IMR-90 (cell line): ENCODE results near the gene ISCA2. TPM values are rescaled to one million over a fixed set of nuclear protein-coding genes. Genes with fewer than 3 reads are reported as not detected.

Experiments
- ATAC-seq: fragments of 200-7000 bp; cut with Tn5 transposase; 2 replicates; pipeline ENCODE4 v1.9.1; 2020; ENCODE audit warnings: low read depth, mild to moderate bottlenecking, moderate library complexity
- BruUV-seq: library from RNA; stranded (reverse); fragments of 400-500 nt; replicated peaks from 2 replicates; lab custom pipeline; 2021; lab: Mats Ljungman, UMichigan
- CTCF ChIA-PET: fragments of 300-600 bp; formaldehyde crosslinking; extraction: SDS; loops from one replicate; lab custom pipeline; 2021; ENCODE audit warnings: antibody characterized with exemption; lab: Yijun Ruan, JAX
- POLR2A ChIA-PET: fragments of 300-600 bp; sonication (Branson Sonifier 250); formaldehyde crosslinking; loops from one replicate; lab custom pipeline; 2022; ENCODE audit warnings: antibody characterized with exemption; ENCODE audit not compliant: unreplicated experiment; lab: Charles Lee
- DNase-seq: peaks from one replicate; pipeline ENCODE4 v3.0.0; 2013
- H2AFZ ChIP-seq: replicated peaks from 2 replicates; pipeline ENCODE3; 2013; ENCODE audit warnings: low read length, mild to moderate bottlenecking; ENCODE audit not compliant: poor library complexity
- H2AK5ac ChIP-seq: 2 replicates; pipeline ENCODE4 v1.6.1; 2013; ENCODE audit warnings: low read depth, low read length, inconsistent platforms
- H2AK9ac ChIP-seq: replicated peaks from 2 replicates; pipeline ENCODE3; 2013; ENCODE audit warnings: mild to moderate bottlenecking, low read depth, low read length, moderate library complexity; ENCODE audit not compliant: poor library complexity
- H2BK120ac ChIP-seq: 2 replicates; pipeline ENCODE4 v1.6.1; 2013; ENCODE audit warnings: low read depth, low read length, inconsistent platforms
- H2BK15ac ChIP-seq: 3 replicates; pipeline ENCODE4 v1.6.1; 2013; ENCODE audit warnings: low read depth, low read length, inconsistent platforms
- H2BK20ac ChIP-seq: 2 replicates; pipeline ENCODE4 v1.6.1; 2013; ENCODE audit warnings: low read depth, mild to moderate bottlenecking, inconsistent platforms, low read length, moderate library complexity
- H2BK5ac ChIP-seq: 2 replicates; pipeline ENCODE4 v1.6.1; 2013; ENCODE audit warnings: mild to moderate bottlenecking, low read depth, low read length, inconsistent platforms; ENCODE audit not compliant: poor library complexity, severe bottlenecking
- H3K14ac ChIP-seq: replicated peaks from 2 replicates; pipeline ENCODE4 v1.6.1; 2013; ENCODE audit warnings: low read depth, low read length, inconsistent platforms
- H3K18ac ChIP-seq: 2 replicates; pipeline ENCODE4 v1.6.1; 2013; ENCODE audit warnings: low read depth, low read length, control low read depth
- H3K23ac ChIP-seq: 2 replicates; pipeline ENCODE4 v1.6.1; 2013; ENCODE audit warnings: low read depth, low read length, inconsistent platforms
- H3K27ac ChIP-seq: 2 replicates; pipeline ENCODE4 v1.5.1; 2013; ENCODE audit warnings: mild to moderate bottlenecking, control low read depth, low read length; ENCODE audit not compliant: insufficient read depth
- H3K27me3 ChIP-seq: 2 replicates; pipeline ENCODE4 v1.6.1; 2013; ENCODE audit warnings: low read length; ENCODE audit not compliant: control insufficient read depth, insufficient read depth
- H3K36me3 ChIP-seq: 2 replicates; pipeline ENCODE4 v1.6.1; 2013; ENCODE audit warnings: low read length, mixed read lengths; ENCODE audit not compliant: control insufficient read depth, insufficient read depth
- H3K4ac ChIP-seq: 2 replicates; pipeline ENCODE4 v1.6.1; 2013; ENCODE audit warnings: low read depth, low read length, inconsistent platforms
- H3K4me1 ChIP-seq: 2 replicates; pipeline ENCODE4 v1.6.1; 2013; ENCODE audit warnings: low read length, mixed read lengths; ENCODE audit not compliant: control insufficient read depth, insufficient read depth
- H3K4me2 ChIP-seq: 2 replicates; pipeline ENCODE4 v1.6.1; 2013; ENCODE audit warnings: low read depth, mild to moderate bottlenecking, control low read depth, low read length, moderate library complexity
- H3K4me3 ChIP-seq: 2 replicates; pipeline ENCODE4 v1.5.1; 2013; ENCODE audit warnings: low read depth, mild to moderate bottlenecking, control low read depth, low read length, moderate library complexity; ENCODE audit not compliant: insufficient read depth
- H3K56ac ChIP-seq: 2 replicates; pipeline ENCODE4 v1.6.1; 2013; ENCODE audit warnings: low read length, inconsistent platforms; ENCODE audit not compliant: insufficient read depth; ENCODE audit errors: extremely low read depth
- H3K79me1 ChIP-seq, 2 experiments: 2 replicates each; pipeline ENCODE4 v1.6.1; 2013; ENCODE audit warnings: low read length in 2 of 2, inconsistent platforms in 1 of 2, low read depth in 1 of 2
- H3K9ac ChIP-seq: 2 replicates; pipeline ENCODE4 v1.6.1; 2013; ENCODE audit warnings: low read depth, low read length, control low read depth
- H3K9me1 ChIP-seq: 2 replicates; pipeline ENCODE4 v1.6.1; 2013; ENCODE audit warnings: low read length, inconsistent platforms; ENCODE audit not compliant: insufficient read depth
- H3K9me3 ChIP-seq: 2 replicates; pipeline ENCODE4 v1.6.1; 2013; ENCODE audit warnings: low read length; ENCODE audit not compliant: control insufficient read depth, insufficient read depth
- H4K20me1 ChIP-seq: 2 replicates; pipeline ENCODE4 v1.6.1; 2013; ENCODE audit warnings: low read length, inconsistent platforms; ENCODE audit not compliant: insufficient read depth
- H4K5ac ChIP-seq: 2 replicates; pipeline ENCODE4 v1.6.1; 2013; ENCODE audit warnings: mild to moderate bottlenecking, low read depth, low read length, control low read depth
- H4K8ac ChIP-seq, 2 experiments: 2 replicates each; pipeline ENCODE4 v1.6.1; 2013; ENCODE audit warnings: low read depth in 2 of 2, low read length in 2 of 2, control low read depth in 1 of 2, inconsistent platforms in 1 of 2
- H4K91ac ChIP-seq: 2 replicates; pipeline ENCODE4 v1.6.1; 2013; ENCODE audit warnings: low read depth, low read length, inconsistent platforms; ENCODE audit not compliant: insufficient read depth
- BHLHE40 ChIP-seq: fragments of 150-350 bp; IDR thresholded peaks from 2 replicates; pipeline ENCODE4 v1.6.1; 2016; ENCODE audit warnings: mild to moderate bottlenecking, low read depth, low read length
- CEBPB ChIP-seq: IDR thresholded peaks from 2 replicates; pipeline ENCODE4 v1.6.1; 2012; ENCODE audit warnings: low read depth, low read length, improper control_type of control experiment
- CHD1 ChIP-seq: IDR thresholded peaks from 2 replicates; pipeline ENCODE4 v1.6.1; 2012; ENCODE audit warnings: low read depth, low read length, improper control_type of control experiment
- FOS ChIP-seq: fragments of 150-350 bp; IDR thresholded peaks from 2 replicates; pipeline ENCODE4 v1.6.1; 2016; ENCODE audit warnings: low read depth, low read length
- MAFK ChIP-seq: IDR thresholded peaks from 2 replicates; pipeline ENCODE4 v1.6.1; 2012; ENCODE audit warnings: low read depth, low read length, improper control_type of control experiment
- MAZ ChIP-seq: IDR thresholded peaks from 2 replicates; pipeline ENCODE4 v1.6.1; 2012; ENCODE audit warnings: low read depth, mild to moderate bottlenecking, low read length, improper control_type of control experiment, moderate library complexity, borderline replicate concordance
- MXI1 ChIP-seq: IDR thresholded peaks from 2 replicates; pipeline ENCODE4 v1.6.1; 2012; ENCODE audit warnings: low read depth, mild to moderate bottlenecking, low read length, moderate library complexity, borderline replicate concordance
- NFE2L2 ChIP-seq: fragments of 150-350 bp; IDR thresholded peaks from 2 replicates; pipeline ENCODE4 v1.6.1; 2016; ENCODE audit warnings: low read depth, mild to moderate bottlenecking, low read length
- POLR2A ChIP-seq: IDR thresholded peaks from 2 replicates; pipeline ENCODE4 v1.6.1; 2012; ENCODE audit warnings: mild to moderate bottlenecking, low read depth, low read length
- RAD21 ChIP-seq: IDR thresholded peaks from 2 replicates; pipeline ENCODE4 v1.6.1; 2012; ENCODE audit warnings: low read length, improper control_type of control experiment
- RCOR1 ChIP-seq: IDR thresholded peaks from 2 replicates; pipeline ENCODE4 v1.6.1; 2012; ENCODE audit warnings: mild to moderate bottlenecking, low read length, improper control_type of control experiment; ENCODE audit not compliant: insufficient replicate concordance
- RFX5 ChIP-seq: IDR thresholded peaks from 2 replicates; pipeline ENCODE4 v1.8.0; 2012; ENCODE audit warnings: low read depth, mild to moderate bottlenecking, low read length, moderate library complexity
- SMC3 ChIP-seq: fragments of 150-350 bp; IDR thresholded peaks from 2 replicates; pipeline ENCODE4 v1.6.1; 2016; ENCODE audit warnings: low read depth, mild to moderate bottlenecking, antibody characterized with exemption, low read length, moderate library complexity
- WGBS, 2 experiments: methylation state at CpG; one replicate each; pipeline versions ENCODE4 v1.1.5 to v1.1.7; 2013; ENCODE audit warnings: missing lambda C conversion rate in 2 of 2; ENCODE audit not compliant: insufficient read length in 1 of 2; ENCODE audit errors: extremely low coverage in 2 of 2; 5-methylcytosine and 5-hydroxymethylcytosine counted together
- dilution Hi-C: fragments of 300-500 bp; cut with HindIII; formaldehyde crosslinking; loops from one replicate; pipeline ENCODE4 v1.14.3; 2018; ENCODE audit warnings: low sequenced_read_pairs; ENCODE audit not compliant: unreplicated experiment
- in situ Hi-C: fragments of 300-500 bp; cut with MboI; formaldehyde crosslinking; loops from 3 replicates; pipeline ENCODE4 v1.14.3; 2019; ENCODE audit warnings: low sequenced_read_pairs, inconsistent platforms, mixed read lengths
- intact Hi-C: fragments of 100-400 bp; cut with micrococcal nuclease; formaldehyde crosslinking; loops from 2 replicates; pipeline ENCODE4 v1.10.0; 2022
- polyA plus RNA-seq, 3 experiments: library from polyadenylated mRNA; depleted of rRNA; stranded (reverse); fragments of >200 nt; gene quantifications; 2 replicates each; pipeline ENCODE4 v1.2.3, GENCODE V29; 2012; ENCODE audit warnings: low replicate concordance in 1 of 3
- total RNA-seq: library from RNA; depleted of rRNA; stranded (reverse); fragments of >200 nt; gene quantifications from 2 replicates; pipeline ENCODE4 v1.2.3, GENCODE V29; 2012
- TF ChIP-seq, protein P1 (sequence below): conservative IDR thresholded peaks from 2 replicates; pipeline ENCODE4 v1.5.1; 2012; ENCODE audit warnings: mild to moderate bottlenecking, low read depth, low read length, improper control_type of control experiment
- TF ChIP-seq, protein P2 (sequence below): fragments of 150-350 bp; IDR thresholded peaks from 2 replicates; pipeline ENCODE4 v1.6.1; 2016; ENCODE audit warnings: low read depth, mild to moderate bottlenecking, low read length, moderate library complexity, borderline replicate concordance

The ISCA2 gene
- total and polyA plus RNA-seq, 2 of the 4 experiments (the other 2 are of a cell fraction), result 5.4 to 25.7 TPM

DNA sequence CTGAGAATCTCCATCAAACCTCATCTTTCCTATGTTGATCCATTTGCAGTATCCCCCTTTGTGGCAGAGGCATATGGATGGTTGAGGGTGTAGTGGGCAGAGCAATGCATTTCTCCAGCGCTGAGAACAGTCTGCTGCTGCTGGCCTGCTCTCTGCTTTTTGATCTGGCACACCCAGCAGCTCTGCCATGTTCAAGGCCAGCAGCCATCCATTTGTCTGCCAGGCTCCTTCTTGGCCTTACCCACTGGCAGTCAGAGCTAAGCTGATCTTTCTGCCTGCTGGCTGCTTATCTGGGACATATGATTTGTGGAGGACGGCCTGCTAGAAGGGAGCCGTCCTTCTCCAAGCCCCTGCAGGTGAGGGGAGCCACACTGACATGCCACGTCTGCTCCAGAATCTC is 17.5 kb upstream of the ISCA2 start:
- ATAC-seq, result no peak; the same call in 1 of the 2 replicates
- intact Hi-C loops, result loop anchor here (10.0 kb wide), 1 partner anchor 361 kb away; no protein-coding TSS in a partner anchor

More for the DNA sequence above, 17.5 kb upstream of the ISCA2 start:
- Histone ChIP-seq H2BK120ac (no peak overlapping the region), H4K91ac (no peak overlapping the region), H3K56ac (no peak overlapping the region), H3K4me1 (peaks cover 7% of the 10 kb centered on the region), H2BK5ac (no peak overlapping the region), H3K4ac (0 out of 2 replicates have a peak overlapping the region, but pooled peaks have one; percentile 5), H3K79me1 (no peaks in the 10 kb centered on the region), H3K9ac (no peak overlapping the region), H3K27ac (no peak overlapping the region), H4K5ac (no peak overlapping the region), H2AK9ac (no peak overlapping the region), H2AK5ac (no peak overlapping the region), H2AFZ (peak overlapping the region; percentile 60), H3K23ac (no peak overlapping the region), H3K9me1 (peaks cover 10% of the 10 kb centered on the region; the same call in 1 of the 2 replicates), H3K4me2 (no peak overlapping the region), H4K8ac (no peak overlapping the region), H3K18ac (no peak overlapping the region), H2BK20ac (no peak overlapping the region), H3K4me3 (no peak overlapping the region), H4K20me1 (no peaks in the 10 kb centered on the region), H3K27me3 (no peaks in the 10 kb centered on the region), H3K36me3 (peaks cover 7% of the 10 kb centered on the region), H2BK15ac (no peak overlapping the region), H3K9me3 (no peaks in the 10 kb centered on the region), H3K14ac (no peak overlapping the region)
- TF ChIP-seq CHD1 (no peak), CEBPB (no peak), MAZ (no peak), NFE2L2 (no peak), RAD21 (no peak), BHLHE40 (no peak), MAFK (no peak), RFX5 (no peak), POLR2A (no peak), FOS (no peak), MXI1 (no peak), RCOR1 (no peak), SMC3 (no peak)
- TF ChIP-seq, protein P1, sequence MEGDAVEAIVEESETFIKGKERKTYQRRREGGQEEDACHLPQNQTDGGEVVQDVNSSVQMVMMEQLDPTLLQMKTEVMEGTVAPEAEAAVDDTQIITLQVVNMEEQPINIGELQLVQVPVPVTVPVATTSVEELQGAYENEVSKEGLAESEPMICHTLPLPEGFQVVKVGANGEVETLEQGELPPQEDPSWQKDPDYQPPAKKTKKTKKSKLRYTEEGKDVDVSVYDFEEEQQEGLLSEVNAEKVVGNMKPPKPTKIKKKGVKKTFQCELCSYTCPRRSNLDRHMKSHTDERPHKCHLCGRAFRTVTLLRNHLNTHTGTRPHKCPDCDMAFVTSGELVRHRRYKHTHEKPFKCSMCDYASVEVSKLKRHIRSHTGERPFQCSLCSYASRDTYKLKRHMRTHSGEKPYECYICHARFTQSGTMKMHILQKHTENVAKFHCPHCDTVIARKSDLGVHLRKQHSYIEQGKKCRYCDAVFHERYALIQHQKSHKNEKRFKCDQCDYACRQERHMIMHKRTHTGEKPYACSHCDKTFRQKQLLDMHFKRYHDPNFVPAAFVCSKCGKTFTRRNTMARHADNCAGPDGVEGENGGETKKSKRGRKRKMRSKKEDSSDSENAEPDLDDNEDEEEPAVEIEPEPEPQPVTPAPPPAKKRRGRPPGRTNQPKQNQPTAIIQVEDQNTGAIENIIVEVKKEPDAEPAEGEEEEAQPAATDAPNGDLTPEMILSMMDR, result no peak
- TF ChIP-seq, protein P2, sequence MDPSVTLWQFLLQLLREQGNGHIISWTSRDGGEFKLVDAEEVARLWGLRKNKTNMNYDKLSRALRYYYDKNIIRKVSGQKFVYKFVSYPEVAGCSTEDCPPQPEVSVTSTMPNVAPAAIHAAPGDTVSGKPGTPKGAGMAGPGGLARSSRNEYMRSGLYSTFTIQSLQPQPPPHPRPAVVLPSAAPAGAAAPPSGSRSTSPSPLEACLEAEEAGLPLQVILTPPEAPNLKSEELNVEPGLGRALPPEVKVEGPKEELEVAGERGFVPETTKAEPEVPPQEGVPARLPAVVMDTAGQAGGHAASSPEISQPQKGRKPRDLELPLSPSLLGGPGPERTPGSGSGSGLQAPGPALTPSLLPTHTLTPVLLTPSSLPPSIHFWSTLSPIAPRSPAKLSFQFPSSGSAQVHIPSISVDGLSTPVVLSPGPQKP, result no peak
- no CpG with 5 or more reads among the region's 4 CpGs for WGBS, 2 experiments
- POLR2A ChIA-PET, result no interaction called here
- dilution Hi-C loops (no loop called here), in situ Hi-C loops (no loop called here)
- DNase-seq, result no peak
- CTCF ChIA-PET, result interaction anchor here (0.7 kb wide), 1 partner anchor 150 kb away, joined by 5 read pairs; no protein-coding TSS in a partner anchor
- BruUV-seq, result no TSS peak
